Neural crest cell (in vitro differentiated cells): ENCODE measurements around the gene SPG7. TPM values are rescaled to one million over a fixed set of nuclear protein-coding genes. Genes with fewer than 3 reads are reported as not detected.

ENCODE experiments used
- DNase-seq: peaks from one replicate; pipeline ENCODE4 v3.0.0; 2021; ENCODE audit warnings: low read depth, mixed read lengths, low spot score
- H3K27ac Mint-ChIP-seq: one replicate; pipeline ENCODE4 v1.8.0; 2021; ENCODE audit warnings: mild to moderate bottlenecking, mixed read lengths; ENCODE audit not compliant: unreplicated experiment
- H3K27me3 Mint-ChIP-seq: 2 replicates; pipeline ENCODE4 v1.8.0; 2021; ENCODE audit warnings: low read depth, mild to moderate bottlenecking, mixed read lengths
- H3K36me3 Mint-ChIP-seq: 2 replicates; pipeline ENCODE4 v1.8.0; 2021; ENCODE audit warnings: low read depth, mild to moderate bottlenecking, mixed read lengths
- H3K4me1 Mint-ChIP-seq: 2 replicates; pipeline ENCODE4 v1.8.0; 2021; ENCODE audit warnings: mixed read lengths
- H3K4me3 Mint-ChIP-seq: one replicate; pipeline ENCODE4 v1.8.0; 2021; ENCODE audit warnings: mild to moderate bottlenecking, mixed read lengths
- H3K9me3 Mint-ChIP-seq: 2 replicates; pipeline ENCODE4 v1.8.0; 2021; ENCODE audit warnings: mixed read lengths
- CTCF ChIP-seq: fragments of 200-600 bp; sonication (generic); conservative IDR thresholded peaks from 2 replicates; pipeline ENCODE4 v1.5.0; 2021; ENCODE audit warnings: antibody characterized with exemption, mild to moderate bottlenecking
- total RNA-seq: library from RNA; stranded (reverse); gene quantifications from 2 replicates; pipeline ENCODE4 v1.2.1, GENCODE V29; 2021

SPG7 gene
- total RNA-seq, 1 donor from 2014 or later: 137 TPM

- no peaks in the 10 kb centered on the region for H3K9me3 Mint-ChIP-seq
- peaks cover 8% of the 10 kb centered on the region for H3K36me3 Mint-ChIP-seq
- no peak for DNase-seq
- H3K4me1 Mint-ChIP-seq: peaks cover 19% of the 10 kb centered on the region
- H3K4me3 Mint-ChIP-seq: no peak overlapping the region
- peaks cover 3% of the 10 kb centered on the region for H3K27me3 Mint-ChIP-seq
- H3K27ac Mint-ChIP-seq: no peak overlapping the region
- TF ChIP-seq CTCF: no peak
Measured at GRCh38 chr16:89553733-89554132, 45.5 kb downstream of the SPG7 start.

GRCh38 chr16:89554343-89554742 lies 46.1 kb downstream of the SPG7 start:
- DNase-seq: no peak
- H3K27me3 Mint-ChIP-seq: peaks cover 3% of the 10 kb centered on the region
- no peak overlapping the region for H3K27ac Mint-ChIP-seq
- peaks cover 8% of the 10 kb centered on the region for H3K36me3 Mint-ChIP-seq
- H3K4me1 Mint-ChIP-seq: peaks cover 19% of the 10 kb centered on the region
- H3K4me3 Mint-ChIP-seq: no peak overlapping the region
- no peaks in the 10 kb centered on the region for H3K9me3 Mint-ChIP-seq
- TF ChIP-seq CTCF: no peak

GRCh38 chr16:89555265-89555664 lies 47.1 kb downstream of the SPG7 start:
- Mint-ChIP-seq H3K4me3 (no peak overlapping the region), H3K27ac (no peak overlapping the region), H3K36me3 (peaks cover 8% of the 10 kb centered on the region), H3K9me3 (no peaks in the 10 kb centered on the region), H3K4me1 (peaks cover 25% of the 10 kb centered on the region), H3K27me3 (peaks cover 3% of the 10 kb centered on the region)
- no peak for TF ChIP-seq CTCF
- DNase-seq: no peak

GRCh38 chr16:89555780-89556179 lies 47.6 kb downstream of the SPG7 start:
- no peak for DNase-seq
- Mint-ChIP-seq H3K4me3 (peak overlapping the region; percentile 94), H3K36me3 (peaks cover 8% of the 10 kb centered on the region), H3K4me1 (peaks cover 25% of the 10 kb centered on the region), H3K27me3 (peaks cover 3% of the 10 kb centered on the region), H3K27ac (peak overlapping the region; percentile 5), H3K9me3 (no peaks in the 10 kb centered on the region)
- no peak for TF ChIP-seq CTCF

- peak; percentile 98 for DNase-seq
- peaks cover 15% of the 10 kb centered on the region for H3K36me3 Mint-ChIP-seq
Measured at GRCh38 chr16:89556750-89557689, 48.8 kb downstream of the SPG7 start.

More at GRCh38 chr16:89556750-89557689, 48.8 kb downstream of the SPG7 start:
- Mint-ChIP-seq H3K4me1 (peaks cover 31% of the 10 kb centered on the region), H3K4me3 (peak overlapping the region; percentile 94), H3K27ac (peak overlapping the region; percentile 92), H3K9me3 (no peaks in the 10 kb centered on the region), H3K27me3 (peaks cover 6% of the 10 kb centered on the region)
- TF ChIP-seq CTCF: peak; percentile 80
